Transverse colon (tissue), 4 donors: ENCODE measurements around the gene CYP4B1. TPM values are rescaled to one million over a fixed set of nuclear protein-coding genes. Genes with fewer than 3 reads are reported as not detected.
"Not testable (repeated sequence)": the region's sequence is repeated elsewhere in the genome, so short reads cannot be mapped to it uniquely, and the experiment has no call there.

Source experiments
- DNase-seq: peaks from one replicate; pipeline ENCODE4 v3.0.0-alpha.2; 2019
- H3K27ac ChIP-seq, 4 donors: fragments of 200-600 bp; sonication (generic); 2 replicates each; pipeline ENCODE4 v1.5.1; 2016 to 2018; ENCODE audit warnings: inconsistent platforms in 4 of 4
- H3K27me3 ChIP-seq: fragments of 200-600 bp; sonication (generic); 2 replicates; pipeline ENCODE4 v1.5.1; 2017; ENCODE audit warnings: inconsistent platforms
- H3K36me3 ChIP-seq, 4 donors: fragments of 200-600 bp; sonication (generic); 2 replicates each; pipeline ENCODE4 v1.5.1; 2017 to 2019; ENCODE audit warnings: inconsistent platforms in 4 of 4
- H3K4me1 ChIP-seq, 4 donors: fragments of 200-600 bp; sonication (generic); 2 replicates each; pipeline ENCODE4 v1.5.1; 2017 to 2020; ENCODE audit warnings: inconsistent platforms in 4 of 4
- H3K4me3 ChIP-seq, 4 donors: fragments of 200-600 bp; sonication (generic); 1 replicate in 1 of 4; 2 replicates in 3 of 4; pipeline versions ENCODE4 v1.5.1 to v1.6.1; 2017 to 2019; ENCODE audit warnings: inconsistent platforms in 4 of 4
- H3K9me3 ChIP-seq, 2 donors: fragments of 200-600 bp; sonication (generic); 2 replicates each; pipeline ENCODE4 v1.5.1; 2017 to 2019; ENCODE audit warnings: inconsistent platforms in 2 of 2
- CTCF ChIP-seq, 5 experiments: fragments of 200-600 bp in 3 of 5; fragments of 450-650 bp in 2 of 5; sonication (generic) in 3 of 5; IDR thresholded peaks; 1 replicate in 2 of 5; 2 replicates in 3 of 5; pipeline ENCODE4 v1.5.1; 2016 to 2017; ENCODE audit warnings: antibody characterized with exemption in 5 of 5, inconsistent platforms in 3 of 5, mild to moderate bottlenecking in 2 of 5, moderate library complexity in 1 of 5
- EP300 ChIP-seq: sonication (generic); formaldehyde crosslinking; IDR thresholded peaks from one replicate; pipeline ENCODE4 v1.6.1; 2017; ENCODE audit warnings: antibody characterized with exemption, low read depth
- POLR2A ChIP-seq: fragments of 450-650 bp; IDR thresholded peaks from one replicate; pipeline ENCODE4 v1.6.1; 2016; ENCODE audit warnings: antibody characterized with exemption, mild to moderate bottlenecking, moderate library complexity
- POLR2AphosphoS5 ChIP-seq, 3 donors: sonication (generic); formaldehyde crosslinking; IDR thresholded peaks; one replicate each; pipeline ENCODE4 v1.6.1; 2016; ENCODE audit warnings: antibody characterized with exemption in 3 of 3
- WGBS, 2 donors: methylation state at CpG; one replicate each; pipeline ENCODE4 v1.1.5; 2018; ENCODE audit warnings: low coverage in 1 of 2; 5-methylcytosine and 5-hydroxymethylcytosine counted together
- in situ Hi-C, 4 donors: fragments of 200-750 bp; cut with MboI; loops; one replicate each; pipeline versions ENCODE4 v1.15.0 to v1.15.1; 2017; ENCODE audit warnings: low sequenced_read_pairs in 3 of 4, low pct_ligation_motif_present in 1 of 4, low pct_unique_long_range_greater_than_20kb in 1 of 4
- intact Hi-C: fragments of 100-400 bp; cut with DNase I; formaldehyde crosslinking; loops from one replicate; pipeline ENCODE4 v1.15.1; 2023; ENCODE audit warnings: low total_unique reads
- total RNA-seq, 4 donors: library from RNA; depleted of rRNA; stranded (reverse); fragments of >200 nt; gene quantifications; one replicate each; pipeline ENCODE4 v1.1.0, GENCODE V29; 2016

CYP4B1 gene
- total RNA-seq, 4 donors from 2014 or later = 2.4 to 77.8 (median 25.2) TPM

GRCh38 chr1:46823151-46823550 lies 24.3 kb downstream of the CYP4B1 start:
- Histone ChIP-seq H3K9me3 (no peaks in the 10 kb centered on the region), H3K4me3 (no peak overlapping the region), H3K36me3 (no peaks in the 10 kb centered on the region), H3K4me1 (no peaks in the 10 kb centered on the region), H3K27me3 (no peaks in the 10 kb centered on the region), H3K27ac (no peak overlapping the region)
- DNase-seq = no peak
- intact Hi-C loops (no loop called here), in situ Hi-C loops (no loop called here)
- 41 to 50% methylated on average over 1 to 2 of the region's 2 CpGs for WGBS, 2 donors
- TF ChIP-seq CTCF (IDR thresholded peaks at IDR 0.05) (no peak), EP300 (no peak), POLR2AphosphoS5 (IDR thresholded peaks at IDR 0.05) (no peak), POLR2A (no peak)

GRCh38 chr1:46826892-46827291 lies 28.0 kb downstream of the CYP4B1 start:
- H3K4me3 ChIP-seq, H3K4me1 ChIP-seq, H3K9me3 ChIP-seq, H3K27ac ChIP-seq, H3K36me3 ChIP-seq, H3K27me3 ChIP-seq, DNase-seq, intact Hi-C loops, in situ Hi-C loops: not testable (repeated sequence)
- WGBS, 2 donors = 25 to 63% methylated on average over 1 to 2 of the region's 2 CpGs

- WGBS, 2 donors = 50 to 63% methylated on average over 2 to 10 of the region's 10 CpGs
- no peak overlapping the region for H3K4me3 ChIP-seq
- H3K27ac ChIP-seq = no peak overlapping the region
- DNase-seq = no peak
- intact Hi-C loops (no loop called here), in situ Hi-C loops (no loop called here)
- TF ChIP-seq POLR2AphosphoS5 (IDR thresholded peaks at IDR 0.05) (no peak), EP300 (no peak), CTCF (IDR thresholded peaks at IDR 0.05) (no peak), POLR2A (no peak)
- no peaks in the 10 kb centered on the region for H3K4me1 ChIP-seq
- no peaks in the 10 kb centered on the region for H3K27me3 ChIP-seq
- no peaks in the 10 kb centered on the region for H3K9me3 ChIP-seq
- no peaks in the 10 kb centered on the region for H3K36me3 ChIP-seq
Observed at GRCh38 chr1:46830665-46831322, 31.9 kb downstream of the CYP4B1 start.

- intact Hi-C loops, H3K9me3 ChIP-seq, H3K4me3 ChIP-seq, H3K27ac ChIP-seq, DNase-seq, H3K4me1 ChIP-seq, H3K36me3 ChIP-seq, in situ Hi-C loops, H3K27me3 ChIP-seq: not testable (repeated sequence)
- 38 to 69% methylated on average over 2 to 6 of the region's 6 CpGs for WGBS, 2 donors
Observed at GRCh38 chr1:46835469-46835868, 36.6 kb downstream of the CYP4B1 start.

GRCh38 chr1:46846386-46846785 lies 47.5 kb downstream of the CYP4B1 start:
- H3K27ac ChIP-seq, H3K9me3 ChIP-seq, DNase-seq, H3K4me3 ChIP-seq, H3K4me1 ChIP-seq, intact Hi-C loops, H3K27me3 ChIP-seq, in situ Hi-C loops, H3K36me3 ChIP-seq: not testable (repeated sequence)
- 62% methylated on average over 9 of the region's 9 CpGs; no CpG with 5 or more reads in 1 of the 2 donors for WGBS, 2 donors

GRCh38 chr1:46857660-46858065 lies 58.8 kb downstream of the CYP4B1 start:
- H3K4me1 ChIP-seq, H3K27me3 ChIP-seq, H3K4me3 ChIP-seq, H3K27ac ChIP-seq, H3K36me3 ChIP-seq, in situ Hi-C loops, intact Hi-C loops, H3K9me3 ChIP-seq, DNase-seq: not testable (repeated sequence)
- WGBS, 2 donors = 72 to 79% methylated on average over 5 to 8 of the region's 8 CpGs
